HepG2 (cell line): Measurements from ENCODE around the gene BIRC7. TPM values are rescaled to one million over a fixed set of nuclear protein-coding genes. Genes with fewer than 3 reads are reported as not detected.

Experiments
- ATAC-seq: fragments of 200-7000 bp; cut with Tn5 transposase; 3 replicates; pipeline ENCODE4 v1.9.1; 2020; ENCODE audit warnings: mild to moderate bottlenecking, moderate library complexity
- BruUV-seq: library from RNA; stranded (reverse); fragments of 400-500 nt; replicated peaks from 2 replicates; lab custom pipeline; 2021; lab: Mats Ljungman, UMichigan
- CTCF ChIA-PET: fragments of 300-600 bp; formaldehyde crosslinking; extraction: SDS; loops from one replicate; lab custom pipeline; 2021; ENCODE audit warnings: low total read pairs, inconsistent platforms, low intra/inter-chr PET ratio; lab: Yijun Ruan, JAX
- POLR2A ChIA-PET: fragments of 350-600 bp; sonication (Branson Sonifier 250); formaldehyde crosslinking; loops from one replicate; lab custom pipeline; 2020; ENCODE audit warnings: antibody characterized with exemption, inconsistent platforms; lab: Yijun Ruan, JAX
- DNase-seq: peaks from one replicate; pipeline ENCODE4 v3.0.0-alpha.2; 2015; ENCODE audit warnings: low spot score
- FAIRE-seq: peaks from 3 replicates; lab custom pipeline; 2011; peaks lifted over from hg19 to GRCh38; lab: Jason Lieb, UNC
- H2AFZ ChIP-seq: one replicate; pipeline ENCODE4 v1.6.1; 2011; ENCODE audit warnings: low read length, inconsistent platforms
- H3K27ac ChIP-seq: fragments of 300-600 bp; 3 replicates; pipeline ENCODE4 v1.8.0; 2011; ENCODE audit warnings: mixed run types, mild to moderate bottlenecking, mixed read lengths, low read length, inconsistent platforms; ENCODE audit not compliant: insufficient read depth; ENCODE audit errors: extremely low read length
- H3K27me3 ChIP-seq, 2 experiments: fragments of 200-600 bp in 1 of 2; 2 replicates in 1 of 2; 3 replicates in 1 of 2; pipeline versions ENCODE4 v1.6.0 to v1.8.0; 2011; ENCODE audit warnings: low read length in 2 of 2, mild to moderate bottlenecking in 2 of 2, moderate library complexity in 2 of 2, inconsistent platforms in 1 of 2; ENCODE audit not compliant: insufficient read depth in 2 of 2, control insufficient read depth in 1 of 2
- H3K36me3 ChIP-seq, 2 experiments: fragments of 200-600 bp in 1 of 2; replicated peaks in 1 of 2; 2 replicates in 1 of 2; 3 replicates in 1 of 2; pipeline versions ENCODE4 v1.5.1 to v1.8.0; 2011; ENCODE audit warnings: low read length in 2 of 2, inconsistent platforms in 1 of 2; ENCODE audit not compliant: insufficient read depth in 2 of 2, control insufficient read depth in 1 of 2
- H3K4me1 ChIP-seq: 2 replicates; pipeline ENCODE4 v1.5.1; 2012; ENCODE audit warnings: low read length, inconsistent platforms; ENCODE audit not compliant: insufficient read depth
- H3K4me2 ChIP-seq: 2 replicates; pipeline ENCODE4 v1.6.0; 2011; ENCODE audit warnings: low read depth, low read length, inconsistent platforms
- H3K4me3 ChIP-seq, 3 experiments: fragments of 200-600 bp in 1 of 3; sonication (generic), shearing (Covaris generic) in 1 of 3; replicated peaks in 1 of 3; 2 replicates each; pipeline ENCODE4 v1.5.1; 2011 to 2016; ENCODE audit warnings: low read length in 3 of 3, inconsistent platforms in 2 of 3, low read depth in 2 of 3, mild to moderate bottlenecking in 2 of 3, control low read depth in 1 of 3, mixed read lengths in 1 of 3; ENCODE audit not compliant: insufficient read depth in 1 of 3
- H3K79me2 ChIP-seq: one replicate; pipeline ENCODE4 v1.6.1; 2011; ENCODE audit warnings: low read length, inconsistent platforms; ENCODE audit not compliant: insufficient read depth
- H3K9ac ChIP-seq: 2 replicates; pipeline ENCODE4 v1.6.0; 2011; ENCODE audit warnings: mild to moderate bottlenecking, low read depth, low read length, inconsistent platforms; ENCODE audit not compliant: insufficient read depth
- H3K9me3 ChIP-seq: 2 replicates; pipeline ENCODE4 v1.5.1; 2012; ENCODE audit warnings: mild to moderate bottlenecking, low read length
- H4K20me1 ChIP-seq: 2 replicates; pipeline ENCODE4 v1.6.0; 2011; ENCODE audit warnings: inconsistent platforms, mild to moderate bottlenecking, low read length, moderate library complexity; ENCODE audit not compliant: insufficient read depth
- ATF7 ChIP-seq, 2 experiments: fragments of 450-650 bp in 1 of 2; sonication (generic) in 1 of 2; formaldehyde crosslinking in 1 of 2; IDR thresholded peaks; 2 replicates each; pipeline versions ENCODE4 v1.4.0 to v1.6.1; 2016 to 2020; ENCODE audit warnings: antibody characterized with exemption in 1 of 2, mild to moderate bottlenecking in 1 of 2, missing genetic modification reagents in 1 of 2
- CBX1 ChIP-seq: IDR thresholded peaks from one replicate; pipeline ENCODE4 v1.6.1; 2016; ENCODE audit warnings: antibody characterized with exemption, low read depth
- HNRNPLL ChIP-seq: fragments of 200-400 bp; formaldehyde crosslinking; IDR thresholded peaks from 2 replicates; pipeline ENCODE4 v1.6.1; 2017; ENCODE audit warnings: mild to moderate bottlenecking, low read depth, low read length; ENCODE audit not compliant: poor library complexity, severe bottlenecking
- HOXA7 ChIP-seq: sonication (generic); formaldehyde crosslinking; IDR thresholded peaks from 2 replicates; pipeline ENCODE4 v1.8.1; 2022; ENCODE audit warnings: mild to moderate bottlenecking, missing genetic modification reagents, moderate library complexity
- ZNF737 ChIP-seq: sonication (generic); formaldehyde crosslinking; IDR thresholded peaks from 2 replicates; pipeline ENCODE4 v1.5.0; 2020; ENCODE audit warnings: missing genetic modification reagents, mild to moderate bottlenecking, borderline replicate concordance
- WGBS: methylation state at CpG from one replicate; pipeline ENCODE4 v1.1.6; 2017; ENCODE audit warnings: low lambda C conversion rate; 5-methylcytosine and 5-hydroxymethylcytosine counted together
- in situ Hi-C: cut with HindIII; loops from 2 replicates; pipeline ENCODE4 v1.10.0; 2017; ENCODE audit warnings: low pct_unique_long_range_greater_than_20kb; ENCODE audit not compliant: extremely low pct_ligation_motif_present
- intact Hi-C: fragments of 100-400 bp; cut with micrococcal nuclease; formaldehyde crosslinking; loops from one replicate; pipeline ENCODE4 v1.10.0; 2022; ENCODE audit not compliant: unreplicated experiment
- polyA plus RNA-seq, 8 experiments: library from polyadenylated mRNA; depleted of rRNA in 3 of 8; stranded (reverse) in 7 of 8; unstranded in 1 of 8; fragments of >200 nt; fragmentation: Illumina TruSeq in 4 of 8; extraction: Trizol in 4 of 8; gene quantifications; 2 replicates each; pipeline versions ENCODE4 v1.2.1 to v1.2.3, GENCODE V29; 2011 to 2016; ENCODE audit warnings: low read depth in 4 of 8, missing spikeins in 1 of 8, mixed read lengths in 1 of 8; ENCODE audit not compliant: insufficient read depth in 1 of 8
- total RNA-seq, 5 experiments: library from RNA; depleted of rRNA; stranded (reverse); fragments of >200 nt; fragmentation: Illumina TruSeq; extraction: Trizol; gene quantifications; 2 replicates each; pipeline ENCODE4 v1.2.3, GENCODE V29; 2016; ENCODE audit warnings: low read depth in 1 of 5
- TF ChIP-seq, protein P1 (sequence below): sonication (generic); formaldehyde crosslinking; IDR thresholded peaks from 2 replicates; pipeline ENCODE4 v1.4.0; 2020; ENCODE audit warnings: missing genetic modification reagents, borderline replicate concordance

Gene BIRC7
- total and polyA plus RNA-seq, 2 of the 13 experiments (the other 11 are each of a cell fraction or from before 2014, with no cell fraction given): 0.27 to 5.1 TPM

DNA sequence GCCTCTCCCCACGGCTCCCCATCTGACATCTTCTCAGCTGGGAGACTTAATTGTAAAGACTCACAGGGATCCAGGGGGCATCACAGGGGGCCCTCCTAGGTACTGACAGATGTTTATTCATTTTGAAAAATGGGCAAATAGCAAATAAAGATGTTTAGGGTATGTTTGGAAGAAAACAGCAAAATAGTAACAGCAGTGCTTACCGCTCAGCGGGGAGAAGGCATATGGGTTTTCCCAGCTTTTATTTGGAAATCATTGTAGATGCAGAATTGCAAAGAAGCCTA lies 2.7 kb upstream of the BIRC7 start:
- H3K4me1 ChIP-seq: peaks cover 48% of the 10 kb centered on the region
- DNase-seq: no peak
- no peak overlapping the region for H3K27ac ChIP-seq
- 50% methylated on average over 3 of the region's 3 CpGs for whole genome bisulfite sequencing
- H3K79me2 ChIP-seq: no peaks in the 10 kb centered on the region
- no peak overlapping the region for H2AFZ ChIP-seq
- no peak overlapping the region for H3K4me3 ChIP-seq
- no peak for FAIRE-seq
- no peak for TF ChIP-seq HNRNPLL
- no peak for TF ChIP-seq ATF7 (IDR thresholded peaks at IDR 0.05)
- TF ChIP-seq ATF7 (CRISPR knock-in tag; IDR thresholded peaks at IDR 0.05): no peak
- TF ChIP-seq, protein P1, sequence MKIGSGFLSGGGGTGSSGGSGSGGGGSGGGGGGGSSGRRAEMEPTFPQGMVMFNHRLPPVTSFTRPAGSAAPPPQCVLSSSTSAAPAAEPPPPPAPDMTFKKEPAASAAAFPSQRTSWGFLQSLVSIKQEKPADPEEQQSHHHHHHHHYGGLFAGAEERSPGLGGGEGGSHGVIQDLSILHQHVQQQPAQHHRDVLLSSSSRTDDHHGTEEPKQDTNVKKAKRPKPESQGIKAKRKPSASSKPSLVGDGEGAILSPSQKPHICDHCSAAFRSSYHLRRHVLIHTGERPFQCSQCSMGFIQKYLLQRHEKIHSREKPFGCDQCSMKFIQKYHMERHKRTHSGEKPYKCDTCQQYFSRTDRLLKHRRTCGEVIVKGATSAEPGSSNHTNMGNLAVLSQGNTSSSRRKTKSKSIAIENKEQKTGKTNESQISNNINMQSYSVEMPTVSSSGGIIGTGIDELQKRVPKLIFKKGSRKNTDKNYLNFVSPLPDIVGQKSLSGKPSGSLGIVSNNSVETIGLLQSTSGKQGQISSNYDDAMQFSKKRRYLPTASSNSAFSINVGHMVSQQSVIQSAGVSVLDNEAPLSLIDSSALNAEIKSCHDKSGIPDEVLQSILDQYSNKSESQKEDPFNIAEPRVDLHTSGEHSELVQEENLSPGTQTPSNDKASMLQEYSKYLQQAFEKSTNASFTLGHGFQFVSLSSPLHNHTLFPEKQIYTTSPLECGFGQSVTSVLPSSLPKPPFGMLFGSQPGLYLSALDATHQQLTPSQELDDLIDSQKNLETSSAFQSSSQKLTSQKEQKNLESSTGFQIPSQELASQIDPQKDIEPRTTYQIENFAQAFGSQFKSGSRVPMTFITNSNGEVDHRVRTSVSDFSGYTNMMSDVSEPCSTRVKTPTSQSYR (CRISPR knock-in tag): no peak
- no peak for TF ChIP-seq ZNF737 (CRISPR knock-in tag)
- TF ChIP-seq HOXA7: no peak
- no peak for TF ChIP-seq CBX1
- H3K4me2 ChIP-seq: no peak overlapping the region
- intact Hi-C loops: loop anchor here (5.0 kb wide), 1 partner anchor 51 kb away; no protein-coding TSS in a partner anchor
- POLR2A ChIA-PET: no interaction called here
- no peak for ATAC-seq
- CTCF ChIA-PET: interaction anchor here (0.9 to 1.4 kb wide), 2 partner anchors 10 to 12 kb away, joined by 3 read pairs; no protein-coding TSS in a partner anchor
- H3K36me3 ChIP-seq: no peaks in the 10 kb centered on the region
- H3K9ac ChIP-seq: no peak overlapping the region
- no peaks in the 10 kb centered on the region for H3K9me3 ChIP-seq
- H3K27me3 ChIP-seq: peaks cover 10 to 76% of the 10 kb centered on the region in 2 experiments; a peak in 4 of 5 replicates
- BruUV-seq: no TSS peak
- in situ Hi-C loops: no loop called here
- no peaks in the 10 kb centered on the region for H4K20me1 ChIP-seq
